Astrocyte (in vitro differentiated cells and primary cell): Measurements from ENCODE around the gene SH3RF1.

Source experiments
- EZH2 ChIP-seq: IDR thresholded peaks from 2 replicates; pipeline ENCODE4 v1.6.1; 2012; ENCODE audit warnings: mild to moderate bottlenecking, low read length, inconsistent platforms; ENCODE audit not compliant: insufficient read depth
- TF ChIP-seq, protein P1 (sequence below): IDR thresholded peaks from 2 replicates; pipeline ENCODE4 v1.5.1; 2011; ENCODE audit warnings: low read depth, mild to moderate bottlenecking, inconsistent platforms, low read length, moderate library complexity; ENCODE audit not compliant: insufficient read depth

DNA sequence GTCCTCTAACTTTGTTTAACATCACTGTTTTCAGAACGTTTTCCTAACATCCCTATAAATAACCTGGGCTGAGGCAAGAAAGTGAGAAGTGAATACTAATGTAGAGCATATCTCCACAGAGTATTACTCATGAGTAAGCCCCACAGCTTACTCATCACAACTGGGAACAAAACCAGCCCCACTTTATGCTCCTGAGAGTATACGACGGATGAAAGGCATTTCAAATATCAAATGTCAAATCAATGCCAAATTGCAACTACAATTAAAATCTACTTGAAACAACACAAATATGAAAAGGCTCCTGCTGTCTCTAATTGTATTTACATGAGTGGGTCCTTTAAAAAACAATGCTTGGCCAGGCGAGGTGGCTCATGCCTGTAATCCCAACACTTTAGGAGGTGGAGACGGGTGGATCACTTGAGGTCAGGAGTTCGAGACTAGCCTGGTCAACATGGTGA lies 41.2 kb downstream of the SH3RF1 start:
- TF ChIP-seq, protein P1, sequence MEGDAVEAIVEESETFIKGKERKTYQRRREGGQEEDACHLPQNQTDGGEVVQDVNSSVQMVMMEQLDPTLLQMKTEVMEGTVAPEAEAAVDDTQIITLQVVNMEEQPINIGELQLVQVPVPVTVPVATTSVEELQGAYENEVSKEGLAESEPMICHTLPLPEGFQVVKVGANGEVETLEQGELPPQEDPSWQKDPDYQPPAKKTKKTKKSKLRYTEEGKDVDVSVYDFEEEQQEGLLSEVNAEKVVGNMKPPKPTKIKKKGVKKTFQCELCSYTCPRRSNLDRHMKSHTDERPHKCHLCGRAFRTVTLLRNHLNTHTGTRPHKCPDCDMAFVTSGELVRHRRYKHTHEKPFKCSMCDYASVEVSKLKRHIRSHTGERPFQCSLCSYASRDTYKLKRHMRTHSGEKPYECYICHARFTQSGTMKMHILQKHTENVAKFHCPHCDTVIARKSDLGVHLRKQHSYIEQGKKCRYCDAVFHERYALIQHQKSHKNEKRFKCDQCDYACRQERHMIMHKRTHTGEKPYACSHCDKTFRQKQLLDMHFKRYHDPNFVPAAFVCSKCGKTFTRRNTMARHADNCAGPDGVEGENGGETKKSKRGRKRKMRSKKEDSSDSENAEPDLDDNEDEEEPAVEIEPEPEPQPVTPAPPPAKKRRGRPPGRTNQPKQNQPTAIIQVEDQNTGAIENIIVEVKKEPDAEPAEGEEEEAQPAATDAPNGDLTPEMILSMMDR: no peak
- no peak for TF ChIP-seq EZH2
